Left lung (tissue), 10 donors: ENCODE measurements around the gene CTDSP2. TPM values are rescaled to one million over a fixed set of nuclear protein-coding genes. Genes with fewer than 3 reads are reported as not detected.
A peak's percentile ranks its signal among the peaks of the same experiment; 100 is the strongest.

Experiments used
- ATAC-seq: fragments of 200-7000 bp; cut with Tn5 transposase; one replicate; pipeline ENCODE4 v1.9.1; 2020; ENCODE audit warnings: moderate library complexity
- DNase-seq, 4 donors: peaks; one replicate each; pipeline ENCODE4 v3.0.0-alpha.2; 2013 to 2020
- H3K27ac ChIP-seq, 2 donors: fragments of 200-600 bp; sonication (generic) in 1 of 2; one replicate each; pipeline versions ENCODE4 v1.5.0 to v1.8.0; 2020 to 2021
- H3K27me3 ChIP-seq, 2 donors: fragments of 200-600 bp; sonication (generic) in 1 of 2; one replicate each; pipeline versions ENCODE4 v1.5.0 to v1.8.0; 2020 to 2021
- H3K36me3 ChIP-seq, 2 donors: fragments of 200-600 bp; sonication (generic) in 1 of 2; one replicate each; pipeline versions ENCODE4 v1.5.0 to v1.8.0; 2020 to 2021
- H3K4me1 ChIP-seq, 2 donors: fragments of 200-600 bp; one replicate each; pipeline ENCODE4 v1.8.0; 2021
- H3K4me3 ChIP-seq, 2 donors: fragments of 200-600 bp; sonication (generic) in 1 of 2; one replicate each; pipeline versions ENCODE4 v1.5.0 to v1.8.0; 2020 to 2021; ENCODE audit warnings: mild to moderate bottlenecking in 1 of 2
- H3K9me3 ChIP-seq, 2 donors: fragments of 200-600 bp; sonication (generic) in 1 of 2; one replicate each; pipeline versions ENCODE4 v1.5.0 to v1.8.0; 2020 to 2021
- CTCF ChIP-seq, 2 donors: fragments of 200-600 bp; sonication (generic) in 1 of 2; IDR thresholded peaks; one replicate each; pipeline versions ENCODE4 v1.5.0 to v1.8.0; 2021; ENCODE audit warnings: antibody characterized with exemption in 2 of 2
- intact Hi-C, 2 donors: fragments of 100-400 bp; cut with DNase I; formaldehyde crosslinking; loops; one replicate each; pipeline versions ENCODE4 v1.11.2 to v1.14.2; 2022
- polyA plus RNA-seq, 6 donors: library from polyadenylated mRNA; unstranded; fragments of 120-200 nt; gene quantifications; one replicate each; pipeline ENCODE4 v1.2.1, GENCODE V29; 2013; ENCODE audit not compliant: insufficient read length in 6 of 6
- total RNA-seq, 2 donors: library from RNA; stranded (reverse); fragmentation: NEBNext Ultra II Directional; extraction: Animal tissue kit (Norgen Biotek cat#: 25700); gene quantifications; one replicate each; pipeline ENCODE4 v1.2.1, GENCODE V29; 2021
- donor health status: DM: no; HTN: yes; CAD: no.
- donor health status: DM: no; HTN: no; CAD: no.

CTDSP2 gene
- total and polyA plus RNA-seq, 8 donors, result 179 to 321 (median 283) TPM

- Histone ChIP-seq H3K27me3 (peaks cover 0 to 11% of the 10 kb centered on the region in 2 donors), H3K36me3 (no peaks in the 10 kb centered on the region), H3K27ac (peak overlapping the region; percentile 93 to 96), H3K4me3 (no peak overlapping the region), H3K9me3 (no peaks in the 10 kb centered on the region), H3K4me1 (peaks cover 89 to 97% of the 10 kb centered on the region in 2 donors)
- intact Hi-C loops, result loop anchor here (5.0 to 10.0 kb wide), 2 partner anchors 62 to 70 kb away; no protein-coding TSS in a partner anchor
- DNase-seq (no peak), ATAC-seq (no peak)
- TF ChIP-seq CTCF (IDR thresholded peaks at IDR 0.05), result no peak
These were observed 48.1 kb upstream of the CTDSP2 start for GRCh38 chr12:57894399-57895292.

- Histone ChIP-seq H3K36me3 (no peaks in the 10 kb centered on the region), H3K27me3 (peaks cover 0 to 11% of the 10 kb centered on the region in 2 donors), H3K9me3 (no peaks in the 10 kb centered on the region), H3K27ac (peak overlapping the region; percentile 93 to 96), H3K4me3 (no peak overlapping the region), H3K4me1 (peaks cover 89 to 100% of the 10 kb centered on the region in 2 donors)
- intact Hi-C loops, result loop anchor here in 1 of 2 donors (10.0 kb wide), 1 partner anchor 69 kb away; no protein-coding TSS in a partner anchor
- peak; percentile 84 to 98 (median 94) for DNase-seq
- no peak for TF ChIP-seq CTCF (IDR thresholded peaks at IDR 0.05)
- peak; percentile 54 for ATAC-seq
These were observed 47.2 kb upstream of the CTDSP2 start for GRCh38 chr12:57893431-57894353.

- intact Hi-C loops, result loop anchor here in 1 of 2 donors (10.0 kb wide), 1 partner anchor 68 kb away; no protein-coding TSS in a partner anchor
- no peak overlapping the region for H3K4me3 ChIP-seq
- no peaks in the 10 kb centered on the region for H3K36me3 ChIP-seq
- peaks cover 88 to 100% of the 10 kb centered on the region in 2 donors for H3K4me1 ChIP-seq
- H3K27me3 ChIP-seq, result peaks cover 0 to 11% of the 10 kb centered on the region in 2 donors
- no peak for ATAC-seq
- H3K9me3 ChIP-seq, result no peaks in the 10 kb centered on the region
- DNase-seq, result no peak
- TF ChIP-seq CTCF (IDR thresholded peaks at IDR 0.05), result no peak
- peak overlapping the region; percentile 93 to 96 for H3K27ac ChIP-seq
These were observed 45.9 kb upstream of the CTDSP2 start for GRCh38 chr12:57892232-57892972.

- DNase-seq (no peak), ATAC-seq (no peak)
- H3K4me3 ChIP-seq, result no peak overlapping the region
- peaks cover 83 to 99% of the 10 kb centered on the region in 2 donors for H3K4me1 ChIP-seq
- TF ChIP-seq CTCF (IDR thresholded peaks at IDR 0.05), result no peak
- no peaks in the 10 kb centered on the region for H3K9me3 ChIP-seq
- intact Hi-C loops, result loop anchor here in 1 of 2 donors (10.0 kb wide), 1 partner anchor 67 kb away; no protein-coding TSS in a partner anchor
- no peaks in the 10 kb centered on the region for H3K36me3 ChIP-seq
- peaks cover 0 to 7% of the 10 kb centered on the region in 2 donors for H3K27me3 ChIP-seq
- peak overlapping the region; percentile 93 to 96 for H3K27ac ChIP-seq
These were observed 45.2 kb upstream of the CTDSP2 start for GRCh38 chr12:57891542-57892228.
